GM12878 (cell line): ENCODE measurements around the gene C21orf91. TPM values are rescaled to one million over a fixed set of nuclear protein-coding genes. Genes with fewer than 3 reads are reported as not detected.
A peak's percentile ranks its signal among the peaks of the same experiment; 100 is the strongest.

ENCODE experiments used
- ASH2L ChIP-seq: fragments of 300-600, 200-600 bp; sonication (generic); IDR thresholded peaks from 2 replicates; pipeline ENCODE4 v1.6.1; 2017; ENCODE audit warnings: low read depth, mild to moderate bottlenecking, borderline replicate concordance
- CUX1 ChIP-seq: IDR thresholded peaks from 2 replicates; pipeline ENCODE4 v1.6.1; 2012; ENCODE audit warnings: improper control_type of control experiment, low read depth, low read length; ENCODE audit not compliant: insufficient replicate concordance
- IRF5 ChIP-seq: fragments of 450-650 bp; IDR thresholded peaks from 2 replicates; pipeline ENCODE4 v1.6.1; 2017; ENCODE audit warnings: borderline replicate concordance
- KDM1A ChIP-seq: fragments of 200-600 bp; sonication (generic); IDR thresholded peaks from 2 replicates; pipeline ENCODE4 v1.6.1; 2016; ENCODE audit warnings: borderline replicate concordance
- MAX ChIP-seq: IDR thresholded peaks from 2 replicates; pipeline ENCODE4 v1.6.1; 2012; ENCODE audit warnings: low read depth, low read length, improper control_type of control experiment
- RAD21 ChIP-seq: IDR thresholded peaks from 2 replicates; pipeline ENCODE4 v1.6.1; 2011; ENCODE audit warnings: mild to moderate bottlenecking, low read depth, low read length, moderate library complexity; ENCODE audit not compliant: insufficient read depth
- SKIL ChIP-seq: fragments of 450-650 bp; IDR thresholded peaks from 2 replicates; pipeline ENCODE4 v1.6.1; 2017; ENCODE audit warnings: mild to moderate bottlenecking, low read depth, inconsistent platforms; ENCODE audit not compliant: poor library complexity, severe bottlenecking
- STAT1 ChIP-seq: fragments of 450-650 bp; conservative IDR thresholded peaks from 2 replicates; pipeline ENCODE4 v1.6.1; 2014; ENCODE audit warnings: antibody characterized with exemption, mild to moderate bottlenecking
- TBL1XR1 ChIP-seq: IDR thresholded peaks from 2 replicates; pipeline ENCODE4 v1.6.1; 2012; ENCODE audit warnings: low read depth, low read length, improper control_type of control experiment
- TCF3 ChIP-seq: IDR thresholded peaks from 2 replicates; pipeline ENCODE4 v1.6.1; 2012; ENCODE audit warnings: low read depth, mild to moderate bottlenecking, low read length, borderline replicate concordance; ENCODE audit not compliant: insufficient read depth
- USF2 ChIP-seq: IDR thresholded peaks from 2 replicates; pipeline ENCODE4 v1.6.1; 2011; ENCODE audit warnings: low read depth, low read length, improper control_type of control experiment, borderline replicate concordance
- ZBTB40 ChIP-seq: fragments of 450-650 bp; IDR thresholded peaks from 2 replicates; pipeline ENCODE4 v1.6.1; 2016; ENCODE audit warnings: mild to moderate bottlenecking, moderate library complexity, borderline replicate concordance
- polyA plus RNA-seq, 11 experiments: library from polyadenylated mRNA; depleted of rRNA in 4 of 11; unstranded in 6 of 11; stranded (reverse) in 5 of 11; fragments of >200 nt; fragmentation: Nextera tagmentation in 4 of 11; fragmentation: Illumina TruSeq in 1 of 11; extraction: Ambion mirVana in 4 of 11; extraction: Trizol in 1 of 11; gene quantifications; 1 replicate in 1 of 11; 2 replicates in 10 of 11; pipeline versions ENCODE4 v1.2.1 to v1.2.3, GENCODE V29; 2011 to 2016; ENCODE audit warnings: inconsistent platforms in 2 of 11, missing spikeins in 2 of 11, low read depth in 1 of 11
- total RNA-seq, 4 experiments: library from RNA; depleted of rRNA in 3 of 4; stranded (reverse); fragments of >200 nt in 3 of 4; fragmentation: Illumina TruSeq in 1 of 4; extraction: Trizol in 1 of 4; gene quantifications; 2 replicates each; pipeline versions ENCODE4 v1.2.1 to v1.2.3, GENCODE V29; 2013 to 2021

The C21orf91 gene
- total and polyA plus RNA-seq, 10 of the 15 experiments (the other 5 are each of a cell fraction or from before 2014, with no cell fraction given) = 9.3 to 40.3 (median 29.8) TPM

GRCh38 chr21:17780539-17780938 lies 38.6 kb downstream of the C21orf91 start (continued):
- TF ChIP-seq CUX1 (no peak), ZBTB40 (no peak; the same call in 1 of the 2 replicates), MAX (peak; percentile 12; the same call in 1 of the 2 replicates), USF2 (no peak), ASH2L (no peak), SKIL (peak; percentile 97), KDM1A (no peak), IRF5 (no peak), RAD21 (0 out of 2 replicates have a peak, but pooled peaks have one; percentile 19), STAT1 (no peak), TCF3 (peak; percentile 19; the same call in 1 of the 2 replicates), TBL1XR1 (peak; percentile 83)
